DMS153 (cell line): ENCODE data around the gene PPP2R5C.

ENCODE experiments used
- DNase-seq: peaks from one replicate; lab custom pipeline; 2025; lab: John Stamatoyannopoulos, UW

PPP2R5C gene

DNA sequence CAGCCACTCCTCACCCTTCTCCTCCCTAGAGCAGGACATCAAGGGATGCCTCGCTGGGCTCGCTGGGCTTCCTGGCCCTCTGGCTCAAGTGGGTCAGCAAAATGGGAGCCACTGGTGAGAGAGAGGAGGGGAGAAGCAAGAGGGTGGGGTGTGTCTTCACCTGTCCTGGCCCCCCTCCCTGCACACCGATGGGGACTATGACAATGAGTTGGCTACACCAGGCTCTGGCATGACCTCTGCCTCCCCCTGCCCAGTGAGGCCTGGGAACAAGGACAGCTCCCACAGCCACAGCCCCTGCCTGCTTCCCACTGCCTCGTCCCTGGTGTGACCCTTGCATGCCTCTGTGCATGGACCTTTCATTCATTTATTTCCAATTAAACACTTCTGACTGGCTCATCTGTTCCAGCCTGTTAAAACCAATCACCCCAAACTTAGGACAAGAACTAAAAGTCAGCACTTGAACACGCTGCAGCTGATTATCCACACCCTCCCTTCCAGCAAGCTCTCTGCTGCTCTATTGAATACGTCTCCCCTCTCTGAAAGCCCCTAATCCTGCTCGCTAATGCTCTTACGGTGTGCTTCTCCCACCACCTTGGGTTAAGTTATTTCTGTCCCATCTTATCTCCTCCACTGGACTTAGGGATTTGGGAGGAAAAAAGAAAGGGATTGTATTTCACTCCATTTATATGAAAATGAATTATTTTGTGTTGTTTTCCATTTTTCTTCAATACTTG is 5.8 kb upstream of the PPP2R5C start:
- DNase-seq, result no peak

DNA sequence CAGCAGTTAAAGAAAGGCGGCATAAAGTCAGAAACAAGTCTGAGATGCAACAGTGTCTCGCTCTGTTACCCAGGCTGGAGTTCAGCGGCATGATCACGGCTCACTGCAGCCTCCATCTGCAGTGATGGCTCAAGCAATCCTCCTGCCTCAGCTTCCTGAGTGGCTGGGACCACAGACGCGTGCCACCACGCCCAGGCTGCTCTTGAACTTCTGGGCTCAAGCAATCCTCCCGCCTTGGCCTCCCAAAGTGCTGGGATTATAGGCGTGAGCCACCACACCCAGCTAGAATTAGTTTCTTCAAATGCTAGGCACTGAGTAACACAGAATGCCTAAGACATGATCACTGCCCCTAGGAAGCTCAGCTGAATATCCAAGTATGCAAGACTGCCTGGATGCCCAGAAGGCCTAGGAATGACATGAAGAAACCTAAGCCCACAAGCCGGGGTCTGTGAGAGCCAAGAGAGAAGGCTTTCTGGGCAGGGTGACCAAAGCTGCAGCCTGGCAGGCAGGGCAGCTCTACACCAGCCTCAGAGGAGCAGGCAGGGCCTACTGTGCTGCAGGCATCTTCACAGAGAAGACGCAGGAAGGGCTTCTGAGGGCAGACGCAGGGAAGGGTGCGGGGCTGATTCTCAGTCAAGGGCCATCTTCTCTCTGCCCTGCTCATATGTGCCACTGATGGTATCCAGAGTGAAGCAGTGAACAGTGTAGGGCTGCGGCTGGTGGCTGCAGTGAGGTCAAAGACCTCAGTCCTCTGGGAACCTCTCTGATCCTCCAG is 4.3 kb upstream of the PPP2R5C start:
- DNase-seq, result no peak

DNA sequence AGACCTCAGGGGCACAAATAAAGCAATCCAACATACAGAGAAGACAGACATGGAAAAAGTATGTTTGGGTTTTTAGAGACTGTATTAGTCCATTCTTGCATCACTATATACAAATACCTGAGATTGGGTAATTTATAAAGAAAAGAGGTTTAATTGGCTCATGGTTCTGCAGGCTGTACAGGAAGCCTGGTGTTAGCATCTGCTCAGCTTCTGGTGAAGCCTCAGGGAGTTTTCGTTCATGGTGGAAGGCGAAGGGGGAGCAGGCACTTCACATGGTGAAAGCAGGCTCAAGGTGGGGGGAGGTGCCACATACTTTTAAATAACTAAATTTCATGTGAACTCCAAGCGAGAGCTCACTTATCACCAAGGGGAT is 3.7 kb upstream of the PPP2R5C start:
- DNase-seq, result no peak

DNA sequence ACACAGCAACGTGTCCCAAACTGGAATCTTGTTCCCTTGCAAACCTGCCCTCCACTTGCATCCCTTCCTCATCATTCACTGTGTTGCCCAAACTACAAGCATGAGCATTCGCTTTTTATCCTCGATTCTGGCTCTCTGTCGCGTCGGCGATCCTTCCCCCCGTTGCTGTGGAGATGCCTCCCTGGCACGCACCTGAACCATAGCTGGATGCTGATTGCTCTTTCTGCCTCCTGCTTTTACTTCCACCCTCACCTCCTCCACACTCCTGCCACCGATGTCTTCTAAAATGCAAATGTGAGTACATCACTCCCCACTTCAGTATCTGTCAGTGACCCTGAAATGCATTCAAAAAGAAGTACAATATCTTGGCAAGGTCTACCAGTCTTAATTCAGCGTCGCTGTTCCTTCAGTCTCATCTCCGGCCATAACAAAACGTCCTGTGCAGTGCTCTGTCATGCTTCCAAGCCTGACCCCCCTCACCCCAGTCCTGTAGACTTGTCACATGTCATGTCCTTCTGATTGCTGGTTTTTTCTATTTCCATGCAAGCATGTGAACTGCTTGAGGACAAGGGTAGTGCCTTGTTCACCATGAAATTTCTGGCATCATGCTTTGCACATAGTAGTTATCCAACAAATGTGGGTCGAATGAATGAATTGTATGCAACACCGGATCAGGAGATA is 2.5 kb upstream of the PPP2R5C start:
- DNase-seq, result no peak

DNA sequence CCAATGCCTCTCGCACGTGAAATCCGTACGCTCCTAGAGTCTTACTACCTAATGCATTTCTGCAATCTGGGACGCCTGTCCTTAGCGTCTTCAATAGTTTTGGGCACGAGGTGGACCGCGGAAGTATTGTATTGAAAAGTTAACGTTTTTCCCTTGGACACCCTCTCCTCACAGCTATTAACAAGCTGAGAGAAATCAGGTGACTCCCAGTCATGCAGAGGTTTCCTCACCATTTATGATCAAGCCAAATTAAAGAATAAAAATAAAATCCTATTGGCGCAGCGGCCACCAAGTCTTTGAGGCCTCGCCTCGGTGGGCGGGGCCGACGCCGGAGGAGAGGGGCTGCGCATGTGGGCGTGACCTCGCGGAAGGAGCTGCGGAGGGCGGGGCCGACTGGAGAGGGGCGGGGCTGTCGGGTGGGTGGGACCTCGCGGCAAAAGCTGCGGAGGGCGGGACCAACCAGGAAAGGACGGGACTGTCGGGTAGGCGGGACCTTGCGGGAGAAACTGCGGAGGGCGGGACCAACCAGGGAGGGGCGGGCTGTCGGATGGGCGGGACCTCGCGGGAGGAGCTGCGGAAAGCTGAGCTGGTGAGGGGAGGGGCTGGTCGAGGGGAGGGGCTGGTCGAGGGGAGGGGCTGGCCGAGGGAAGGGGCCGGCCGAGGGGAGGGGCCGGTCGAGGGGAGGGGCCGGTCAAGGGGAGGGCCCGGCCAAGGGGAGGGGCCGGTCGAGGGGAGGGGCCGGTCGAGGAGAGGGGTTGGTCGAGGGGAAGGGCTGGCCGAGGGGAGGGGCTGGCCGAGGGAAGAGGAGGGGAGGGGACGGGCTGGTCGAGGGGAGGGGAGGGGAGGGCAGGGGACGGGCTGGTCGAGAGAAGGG is 1.1 kb upstream of the PPP2R5C start:
- peak; percentile 73 for DNase-seq

DNA sequence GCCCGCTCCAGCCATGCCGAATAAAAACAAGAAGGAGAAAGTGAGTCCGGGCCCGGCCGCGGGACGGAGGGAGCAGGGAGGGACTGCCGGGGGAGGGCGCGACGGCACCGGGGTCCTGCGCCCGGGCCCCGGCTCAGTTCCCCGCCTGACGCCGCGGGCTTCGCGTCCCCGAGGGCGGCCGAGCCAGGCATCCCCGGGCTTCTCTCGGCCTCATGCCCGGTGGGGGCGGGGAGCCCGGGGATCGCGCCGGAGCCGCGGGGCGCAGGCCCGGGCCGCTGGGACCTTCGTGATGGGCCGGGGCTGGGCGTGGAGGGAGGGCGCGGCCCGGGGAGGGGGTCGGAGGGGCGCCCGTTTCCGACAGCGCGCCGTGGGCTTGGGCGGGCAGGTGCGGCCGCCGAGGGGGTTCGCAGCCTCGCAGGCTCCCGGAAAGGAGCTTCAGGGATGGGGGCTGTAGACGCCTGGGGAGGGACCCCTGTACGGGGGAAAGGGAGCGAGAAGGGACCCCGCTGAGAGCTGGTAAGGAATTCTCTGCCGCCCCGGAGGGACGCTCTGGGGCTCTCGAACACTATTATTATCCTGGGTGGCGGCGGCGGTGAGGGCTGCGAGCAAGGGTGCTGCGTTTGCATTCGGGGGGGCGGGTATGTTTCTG is 496 bp downstream of the PPP2R5C start:
- no peak for DNase-seq

DNA sequence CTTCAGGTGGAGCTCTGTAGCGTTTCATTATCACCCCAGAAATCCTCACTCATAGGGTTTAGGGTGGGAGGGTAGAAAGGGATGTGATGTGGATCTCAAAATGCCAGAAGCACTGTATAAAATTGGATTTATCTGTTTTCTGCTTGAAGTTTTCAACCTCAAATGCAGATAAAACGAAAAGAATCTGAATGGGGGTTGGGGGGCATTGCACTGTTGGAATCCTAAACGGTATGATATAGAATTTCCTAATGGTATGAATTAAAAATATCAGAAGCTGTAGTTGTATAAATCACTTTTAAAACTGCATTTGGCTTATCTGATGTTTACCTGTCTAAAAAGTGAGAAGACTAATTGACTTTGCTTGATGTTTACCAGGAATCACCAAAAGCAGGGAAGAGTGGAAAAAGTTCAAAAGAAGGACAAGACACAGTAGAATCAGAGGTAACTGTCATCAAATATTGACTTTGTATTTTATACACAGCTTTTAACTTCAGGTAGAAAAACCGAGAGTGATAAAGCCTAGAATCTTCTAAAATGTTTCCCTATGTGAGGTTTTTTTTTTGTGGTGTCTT is 1.1 kb downstream of the PPP2R5C start:
- DNase-seq, result no peak

DNA sequence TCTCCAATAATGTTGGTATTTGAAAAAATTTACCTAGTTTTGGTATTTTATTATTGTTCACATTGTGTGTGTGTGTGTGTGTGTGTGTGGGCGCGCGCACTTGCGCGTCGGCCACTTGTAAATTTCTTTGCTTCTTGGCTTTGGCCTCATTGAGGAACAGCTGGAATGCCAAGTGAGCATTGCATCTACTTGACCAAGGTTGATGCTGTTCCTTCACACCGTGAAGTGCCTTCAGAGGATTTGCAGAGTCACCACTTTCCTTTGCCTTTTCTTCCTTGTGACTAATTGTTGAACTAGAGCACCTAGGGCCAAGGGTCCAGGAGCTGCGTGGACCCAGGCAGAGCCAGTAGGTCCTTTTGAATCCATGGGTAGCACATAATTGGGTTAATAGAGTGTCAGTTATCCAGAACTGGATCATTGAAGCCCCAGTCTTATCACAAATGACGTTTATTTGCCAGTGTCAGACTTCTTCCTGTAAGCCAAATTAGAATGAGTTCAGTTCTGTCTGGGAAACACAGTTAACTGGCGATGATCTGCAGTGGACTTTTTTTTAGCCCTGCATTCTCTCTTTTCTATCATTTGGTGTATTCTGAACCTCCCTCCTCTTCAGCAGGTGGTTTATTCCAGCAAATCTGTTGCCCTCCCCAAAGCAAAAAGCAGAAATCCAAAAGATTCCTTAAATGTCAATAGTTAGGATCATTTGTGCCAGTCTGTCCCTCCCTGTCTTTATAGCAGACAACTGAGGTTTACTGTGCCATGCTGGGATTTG is 2.6 kb downstream of the PPP2R5C start:
- no peak for DNase-seq

DNA sequence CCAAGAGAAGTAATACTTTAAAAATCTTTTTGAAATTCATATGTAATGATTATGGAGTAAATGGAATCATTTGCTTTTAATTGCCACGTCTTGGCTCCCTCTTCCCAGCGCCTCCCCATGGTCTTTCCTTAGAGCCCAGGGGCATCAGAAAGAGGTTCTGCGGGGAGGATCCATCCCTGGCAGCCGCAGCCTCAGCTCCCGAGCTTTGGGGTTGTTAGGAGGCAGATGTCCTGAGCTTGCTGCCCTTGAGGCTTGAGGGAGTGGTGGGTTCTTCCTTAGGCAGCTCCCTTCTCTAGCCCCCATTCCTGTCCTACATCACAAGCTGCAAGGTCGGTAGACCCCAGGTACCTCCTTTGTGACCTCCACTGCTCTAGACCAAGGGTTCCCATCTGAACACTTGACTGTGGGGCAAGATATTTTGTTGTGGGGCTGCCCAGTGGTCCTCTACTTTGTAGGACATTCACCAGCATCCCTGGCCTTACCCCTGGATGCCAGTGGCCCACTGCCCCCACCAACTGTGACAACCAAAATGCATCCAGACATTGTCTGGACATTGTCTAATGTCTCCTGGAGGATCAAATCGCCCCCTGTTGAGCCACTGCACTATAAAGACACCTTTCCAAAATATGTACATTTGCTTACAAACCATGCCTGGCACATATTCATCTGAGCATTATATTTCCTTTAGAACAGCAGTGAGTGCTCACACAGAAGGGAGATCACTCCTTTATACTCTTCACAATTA is 6.3 kb downstream of the PPP2R5C start:
- no peak for DNase-seq

DNA sequence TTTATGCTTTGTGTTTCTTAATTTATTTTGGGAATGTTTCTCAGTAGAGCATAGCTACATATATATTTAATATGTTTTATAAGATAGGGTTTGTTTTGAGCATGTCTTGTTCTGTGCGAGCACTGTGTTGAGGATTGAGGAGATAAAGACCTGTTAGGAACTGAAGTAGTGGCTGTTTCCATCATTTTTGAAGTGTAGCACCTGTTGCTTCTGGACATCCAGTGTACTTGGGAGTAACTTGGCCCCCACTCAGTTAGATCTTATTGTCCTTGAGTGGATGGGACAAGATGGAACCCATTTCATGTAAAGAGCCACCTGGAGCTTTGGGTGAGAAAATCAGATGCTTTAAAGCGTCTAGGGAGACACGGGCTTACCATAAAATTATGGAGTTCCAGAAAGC is 8.7 kb downstream of the PPP2R5C start:
- DNase-seq, result no peak

DNA sequence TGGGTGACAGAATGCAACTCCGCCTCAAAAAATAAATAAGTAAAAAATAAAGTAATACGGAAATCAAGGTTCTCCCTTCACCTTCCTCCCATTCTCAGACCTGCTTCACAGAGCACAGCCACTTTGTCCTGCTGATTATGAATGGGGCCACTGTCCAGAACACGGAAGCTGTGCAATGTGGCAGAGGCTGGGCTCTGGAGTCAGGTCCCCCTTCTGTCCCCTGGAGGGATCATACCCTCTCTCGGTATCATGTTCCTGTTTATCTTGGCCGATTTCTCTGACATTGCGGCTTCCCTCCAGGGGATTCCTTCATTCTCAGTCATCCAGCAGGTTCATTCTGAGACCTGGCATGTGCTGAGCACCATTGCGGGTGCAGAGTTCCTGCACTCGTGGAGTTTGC is 11.3 kb downstream of the PPP2R5C start:
- no peak for DNase-seq

DNA sequence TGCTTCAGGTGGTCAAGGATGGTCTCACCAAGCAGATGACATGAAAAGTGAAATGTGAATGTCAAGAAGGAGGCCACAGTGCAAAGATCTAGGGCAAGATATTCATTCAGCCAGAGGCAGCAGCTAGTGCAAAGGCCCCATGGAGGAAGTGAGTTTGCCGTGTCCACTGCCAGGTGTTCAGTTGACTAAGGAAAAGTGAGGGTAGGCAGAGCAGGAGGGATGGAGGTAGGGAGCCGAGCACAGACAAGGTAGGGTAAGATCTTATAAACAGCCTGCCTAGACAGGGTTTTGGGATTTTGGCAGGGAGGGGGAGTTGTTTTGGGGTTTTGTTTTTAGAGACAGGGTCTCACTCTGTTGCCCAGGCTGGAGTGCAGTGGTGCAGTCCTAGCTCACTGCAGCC is 11.9 kb downstream of the PPP2R5C start:
- no peak for DNase-seq

DNA sequence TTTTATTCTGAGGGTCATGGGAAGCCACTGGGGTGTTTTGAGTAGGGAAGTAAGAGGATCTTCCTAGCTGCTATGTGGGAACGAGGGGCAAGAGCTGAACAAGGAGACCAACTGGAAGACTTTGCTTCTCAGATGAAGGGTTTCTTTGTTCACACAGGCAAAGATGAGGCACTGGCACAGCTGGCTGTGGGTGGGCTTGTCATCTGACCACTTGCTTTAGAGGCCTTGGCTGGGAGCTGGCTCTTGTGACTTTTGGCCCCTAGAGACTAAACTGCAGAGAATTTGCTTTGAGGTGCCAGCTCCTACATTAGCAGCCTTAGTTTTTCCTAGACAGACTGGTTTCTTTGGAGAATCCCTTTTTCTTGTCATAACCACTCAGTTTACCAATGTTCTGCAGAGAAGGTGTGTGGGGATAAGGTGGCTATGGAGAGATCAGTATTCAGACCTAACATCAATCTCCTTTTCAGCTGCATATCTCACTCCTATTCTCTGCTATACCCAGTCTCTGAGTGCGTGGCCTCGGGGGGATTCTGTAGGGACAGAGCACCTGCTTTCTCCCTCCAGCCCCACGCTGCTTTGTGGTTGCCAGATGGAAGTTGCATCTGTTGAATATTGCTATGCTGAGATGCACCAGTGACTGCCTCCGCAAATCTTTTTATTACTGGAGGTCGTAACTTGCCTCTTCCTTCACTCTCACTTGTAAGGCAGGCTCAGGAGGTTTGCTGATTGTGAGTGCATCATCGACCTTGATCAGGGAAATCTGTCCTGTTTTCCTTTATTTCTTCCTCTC is 12.7 kb downstream of the PPP2R5C start:
- no peak for DNase-seq

DNA sequence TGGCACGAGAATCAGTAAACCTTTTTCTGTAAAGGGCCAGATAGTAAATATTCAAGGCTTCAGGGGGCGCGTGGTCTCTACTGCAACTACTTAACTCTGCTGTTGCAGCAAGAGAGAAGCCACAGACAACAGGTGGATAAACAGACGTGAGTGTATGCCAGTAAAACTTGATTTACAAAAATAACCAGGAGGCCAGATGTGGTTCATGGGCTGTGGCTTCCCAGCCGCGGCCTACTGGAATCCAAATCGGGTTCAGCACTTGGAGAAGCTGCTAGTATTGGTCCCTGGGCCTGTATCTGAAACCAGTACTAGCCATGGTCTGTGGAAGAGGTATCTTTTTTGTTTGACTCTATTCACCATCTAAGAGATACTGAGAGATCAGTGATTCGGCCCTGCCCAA is 13.3 kb downstream of the PPP2R5C start:
- DNase-seq, result no peak

DNA sequence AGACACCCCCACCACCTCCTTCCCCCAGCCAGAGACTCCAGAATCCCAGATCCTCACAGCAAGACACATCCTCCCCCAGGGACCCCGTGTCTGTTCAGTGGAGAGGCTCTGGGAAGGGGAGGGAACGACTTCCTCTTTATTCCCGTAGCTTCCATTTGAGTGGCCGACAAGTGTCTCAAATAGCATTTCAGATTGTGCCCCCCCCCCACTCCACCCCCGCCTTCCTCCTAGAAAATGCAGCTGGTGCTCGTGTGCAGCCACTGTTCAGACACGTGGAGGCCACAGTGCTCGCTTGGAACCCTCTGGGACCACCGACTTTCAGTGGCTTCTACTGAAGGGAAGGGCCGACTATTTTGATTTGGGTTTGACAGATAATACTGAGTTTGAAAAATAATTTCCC is 14.3 kb downstream of the PPP2R5C start:
- no peak for DNase-seq

DNA sequence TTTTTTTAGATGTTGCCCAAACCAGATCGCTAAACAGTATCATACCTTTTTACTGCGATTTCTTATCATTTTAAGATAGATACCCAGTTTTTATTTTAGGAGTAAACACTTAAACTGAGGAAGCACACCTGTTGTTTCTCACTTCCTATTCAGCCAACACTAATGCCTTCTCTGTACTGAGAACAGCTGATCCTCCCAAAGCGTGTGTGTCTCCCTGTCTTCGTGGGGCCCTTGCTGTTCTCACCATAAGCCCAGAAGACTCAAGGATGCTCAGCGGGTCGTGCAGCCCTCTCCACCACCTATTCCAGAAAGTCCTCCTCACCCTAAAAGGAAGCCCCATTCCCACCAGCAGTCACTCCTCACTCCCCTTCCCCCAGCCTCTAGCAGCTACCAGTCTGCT is 14.8 kb downstream of the PPP2R5C start:
- no peak for DNase-seq

DNA sequence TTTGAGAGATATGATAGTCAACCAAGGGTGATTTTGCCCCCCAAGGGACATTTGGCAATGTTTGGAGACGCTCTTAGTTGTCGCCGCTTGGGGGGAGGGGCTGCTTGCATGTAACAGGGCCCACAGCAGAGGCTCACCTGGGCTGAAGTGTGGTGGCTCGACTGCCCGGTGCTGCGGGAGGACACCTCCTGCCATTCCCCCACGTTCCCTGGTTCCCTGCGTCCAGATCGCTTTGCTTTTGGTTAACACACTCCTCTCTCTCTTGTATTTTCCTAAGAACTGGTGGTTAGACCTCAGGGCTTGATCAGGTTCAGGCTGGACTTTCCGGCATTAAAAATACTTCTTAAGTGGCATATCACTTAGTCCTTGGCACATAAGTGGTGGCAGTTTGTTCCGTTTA is 18.9 kb downstream of the PPP2R5C start:
- no peak for DNase-seq

DNA sequence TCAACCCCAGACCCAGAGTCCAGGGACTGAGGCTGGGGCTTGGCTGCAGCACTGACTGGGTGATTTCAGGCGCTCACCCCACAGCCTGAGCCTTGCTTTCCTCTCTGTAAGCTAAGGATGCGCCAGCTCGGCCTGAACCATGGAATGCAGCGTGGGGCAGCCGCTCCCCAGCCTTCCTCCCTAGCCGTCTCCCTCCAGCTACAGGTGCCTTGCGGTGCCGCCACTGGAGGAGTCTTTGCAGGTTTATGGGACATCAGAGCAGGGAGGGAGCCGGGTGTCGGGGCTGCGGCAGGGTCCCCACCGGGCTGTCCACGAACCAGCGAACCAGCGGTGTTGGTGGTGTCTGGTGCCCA is 19.4 kb downstream of the PPP2R5C start:
- DNase-seq, result no peak
